Stimulated activated CD8-positive, alpha-beta memory T cell treated with anti-CD3 and anti-CD28 coated beads, Interleukin-12 subunit alpha, Interleukin-12 subunit beta, amount 100 ng/mL, for 24 hours (primary cell): ENCODE measurements around the gene MFN2.
"Not testable (repeated sequence)": the region's sequence is repeated elsewhere in the genome, so short reads cannot be mapped to it uniquely, and the experiment has no call there.

Source experiments
- DNase-seq: peaks from one replicate; pipeline ENCODE4 v3.0.0-alpha.2; 2020; ENCODE audit errors: extremely low read depth

MFN2 gene

DNA sequence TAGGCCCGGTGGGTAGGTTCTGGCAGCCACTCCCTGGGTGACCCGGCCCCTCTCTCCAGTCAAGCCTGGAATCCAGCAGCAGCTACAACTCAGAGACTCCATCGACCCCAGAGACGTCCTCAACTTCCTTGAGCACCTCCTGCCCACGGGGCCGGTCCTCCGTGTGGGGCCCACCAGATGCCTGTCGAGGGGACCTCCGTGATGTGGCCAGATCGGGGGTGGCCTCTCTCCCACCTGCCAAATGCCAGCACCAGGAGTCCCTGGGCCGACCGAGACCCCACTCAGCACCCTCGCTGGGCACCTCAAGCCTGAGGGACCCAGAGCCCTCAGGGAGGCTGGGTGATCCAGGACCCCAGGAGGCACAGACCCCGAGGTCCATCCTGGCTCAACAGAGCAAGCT, 41.8 kb downstream of the MFN2 start:
- DNase-seq, result no peak

DNA sequence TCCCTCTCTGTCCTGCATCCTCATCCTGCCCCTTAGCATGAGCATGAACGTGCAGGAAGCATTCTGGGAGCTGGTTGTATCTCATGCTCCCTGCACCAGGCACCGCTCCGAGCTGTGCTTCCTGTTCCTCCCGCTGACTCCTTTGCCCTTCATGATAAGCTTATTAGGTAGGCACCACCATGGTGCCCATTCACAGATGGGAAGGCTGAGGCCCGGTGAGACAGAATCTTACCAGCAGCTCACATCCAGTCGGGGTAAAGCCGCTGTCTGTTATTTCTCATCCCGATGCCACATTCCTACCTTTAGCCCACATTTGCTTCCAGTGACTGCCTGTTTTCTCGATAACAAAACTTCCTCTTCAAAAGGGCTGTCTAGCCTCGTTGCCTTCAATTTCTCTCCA, 46.3 kb downstream of the MFN2 start:
- DNase-seq, result no peak

DNA sequence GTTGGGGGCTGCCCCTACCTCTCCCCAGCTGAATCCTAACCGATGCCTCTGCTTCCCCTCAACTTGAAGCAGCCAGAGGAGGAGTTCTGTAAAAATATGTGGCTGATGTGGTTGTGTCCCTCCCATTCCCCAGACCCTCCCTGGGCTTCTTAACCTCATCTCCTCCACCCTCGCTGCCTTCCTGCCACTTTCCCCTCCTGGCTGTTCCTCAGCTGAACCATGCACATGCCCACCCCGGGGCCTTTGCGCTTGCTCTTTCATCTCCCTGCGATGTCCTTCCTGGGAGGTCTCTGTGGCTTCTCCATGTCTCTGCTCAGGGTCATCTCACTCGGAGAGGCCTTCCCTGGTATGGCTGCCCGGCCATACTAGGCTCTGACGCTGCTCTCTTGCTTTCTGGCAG, 48.0 kb downstream of the MFN2 start:
- no peak for DNase-seq

DNA sequence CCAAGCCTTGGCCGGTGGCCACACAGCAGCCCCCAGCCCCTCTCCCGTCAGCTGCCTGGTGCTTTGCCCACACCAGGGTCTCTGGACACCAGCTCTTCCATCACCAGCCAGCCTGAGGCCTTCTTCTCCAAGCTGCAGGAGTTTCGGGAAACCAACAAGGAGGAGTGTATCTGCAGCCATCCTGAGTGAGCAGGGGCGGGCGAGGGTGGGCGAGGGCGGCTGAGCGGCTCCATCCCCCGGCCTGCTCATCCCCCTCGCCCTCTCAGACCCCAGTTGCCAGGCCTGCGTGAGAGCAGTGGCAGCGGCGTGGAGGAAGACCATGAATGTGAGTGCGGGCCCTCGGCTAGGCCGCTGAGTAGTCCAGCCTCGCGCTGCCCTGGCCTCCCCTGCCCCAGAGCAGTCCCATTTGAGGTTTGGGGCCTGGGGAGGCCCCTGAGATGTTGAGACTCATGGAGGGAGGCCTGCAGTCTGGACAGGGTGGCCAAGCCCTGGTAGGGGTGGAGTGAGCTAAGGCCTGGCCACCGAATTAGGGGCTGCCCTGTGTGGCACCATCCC, 48.8 kb downstream of the MFN2 start:
- DNase-seq, result no peak

DNA sequence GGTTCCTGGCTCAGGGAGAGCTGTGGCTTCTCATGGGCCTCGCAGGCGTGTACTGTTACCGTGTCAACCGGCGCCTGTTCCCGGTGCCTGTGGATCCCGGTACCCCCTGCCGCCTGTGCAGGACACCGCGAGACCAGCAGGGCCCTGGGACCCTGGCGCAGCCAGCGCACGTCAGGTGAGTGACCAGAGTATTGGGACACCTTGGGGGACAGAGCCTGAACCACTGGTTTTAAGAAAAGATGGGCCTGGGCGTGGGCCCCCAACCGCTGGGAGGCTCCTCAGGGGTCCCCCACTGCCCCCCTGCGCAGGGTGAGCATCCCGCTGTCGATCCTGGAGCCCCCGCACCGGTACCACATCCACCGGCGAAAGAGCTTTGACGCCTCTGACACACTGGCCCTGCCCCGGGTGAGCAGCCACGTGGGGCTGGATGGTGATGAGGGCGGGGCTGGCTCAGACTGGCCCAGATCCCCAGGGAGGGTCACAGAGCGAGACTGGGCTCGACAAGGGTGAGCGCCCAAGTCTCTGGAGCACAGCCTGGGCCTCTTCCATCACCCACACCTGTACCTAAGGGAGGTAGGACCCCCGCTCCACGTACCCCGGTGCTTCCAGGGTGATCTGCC, 49.6 kb downstream of the MFN2 start:
- DNase-seq, result no peak

DNA sequence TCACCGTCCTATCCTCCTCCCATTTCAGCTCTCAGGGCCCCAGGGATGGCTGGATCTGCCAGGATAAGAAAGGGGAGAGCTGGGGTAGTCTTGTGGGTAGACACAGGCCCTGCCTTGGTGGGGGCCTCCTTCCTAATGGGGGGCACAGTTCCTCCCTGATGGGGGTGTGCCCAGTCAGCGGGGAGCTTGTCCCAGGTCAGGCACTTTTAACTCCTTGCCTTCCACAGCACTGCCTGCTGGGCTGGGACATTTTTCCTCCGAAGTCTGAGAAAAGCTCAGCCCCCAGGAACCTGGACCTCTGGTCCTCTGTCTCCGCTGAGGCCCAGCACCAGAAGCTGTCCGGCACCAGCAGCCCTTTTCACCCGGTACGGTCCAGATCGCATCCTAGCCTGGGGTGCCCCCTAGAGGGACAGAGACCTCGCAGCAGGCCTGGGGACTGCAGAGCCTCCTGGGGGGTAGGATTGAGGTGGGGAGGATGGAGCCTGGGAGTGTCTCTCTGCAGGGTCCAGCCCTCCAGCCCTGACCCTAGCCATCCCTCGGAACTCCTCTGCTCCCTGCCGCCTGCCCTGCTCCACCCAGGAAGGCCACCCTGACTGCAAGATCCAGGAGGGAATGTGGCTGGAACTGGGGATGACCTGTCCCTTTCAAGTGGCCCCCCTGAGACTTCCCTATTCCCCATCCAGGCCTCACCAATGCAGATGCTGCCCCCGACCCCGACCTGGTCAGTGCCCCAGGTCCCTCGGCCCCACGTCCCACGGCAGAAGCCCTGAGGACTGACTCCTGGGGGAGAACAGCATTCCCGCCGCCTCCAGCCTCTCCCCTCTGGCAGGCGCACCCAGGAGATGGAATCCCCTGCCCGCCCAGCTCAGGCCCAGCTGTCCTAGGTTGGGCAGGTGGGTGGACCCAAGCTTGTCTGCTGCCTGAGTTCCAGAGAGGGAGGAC, 51.1 kb downstream of the MFN2 start:
- DNase-seq, result no peak

DNA sequence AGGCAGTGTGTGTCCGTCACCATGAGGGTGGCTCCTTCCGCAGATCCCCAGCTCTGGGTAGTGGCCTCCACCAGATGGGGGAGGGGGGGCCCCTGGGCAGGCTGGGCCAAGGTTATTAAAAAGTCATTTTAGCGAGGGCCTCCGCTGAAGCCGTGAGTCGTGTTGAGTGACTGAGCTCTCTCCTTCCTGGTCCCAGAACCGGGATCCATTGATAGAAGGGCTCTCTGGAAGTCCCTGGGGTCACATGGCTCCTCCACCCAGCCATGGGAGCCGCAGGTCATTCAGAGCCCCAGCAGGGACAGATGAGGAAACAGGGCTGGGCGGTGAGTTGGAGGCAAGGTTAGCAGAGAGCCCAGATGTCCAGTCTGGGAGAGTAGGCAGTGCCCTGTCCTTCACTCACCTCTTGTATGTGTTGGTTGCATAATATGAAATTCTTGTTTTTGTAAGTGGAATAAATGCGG, 51.9 kb downstream of the MFN2 start:
- no peak for DNase-seq

DNA sequence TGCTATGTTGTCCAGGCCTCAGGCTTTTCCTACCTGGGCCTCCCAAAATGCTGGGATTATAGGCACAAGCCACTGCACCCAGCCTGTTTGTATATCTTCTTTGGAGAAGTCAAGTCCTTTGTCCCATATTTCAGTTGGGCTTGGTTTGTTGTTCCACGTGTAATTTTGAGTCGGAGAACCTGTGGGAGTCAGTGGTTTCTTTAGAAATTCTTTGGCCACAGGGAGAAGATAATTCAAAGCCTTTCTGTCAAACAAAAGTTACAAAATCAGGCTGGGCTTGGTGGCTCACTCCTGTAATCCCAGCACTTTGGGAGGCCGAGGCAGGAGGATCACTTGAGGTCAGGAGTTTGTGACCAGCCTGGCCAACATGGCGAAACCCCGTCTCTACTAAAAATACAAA, 53.2 kb downstream of the MFN2 start:
- not testable (repeated sequence) for DNase-seq

DNA sequence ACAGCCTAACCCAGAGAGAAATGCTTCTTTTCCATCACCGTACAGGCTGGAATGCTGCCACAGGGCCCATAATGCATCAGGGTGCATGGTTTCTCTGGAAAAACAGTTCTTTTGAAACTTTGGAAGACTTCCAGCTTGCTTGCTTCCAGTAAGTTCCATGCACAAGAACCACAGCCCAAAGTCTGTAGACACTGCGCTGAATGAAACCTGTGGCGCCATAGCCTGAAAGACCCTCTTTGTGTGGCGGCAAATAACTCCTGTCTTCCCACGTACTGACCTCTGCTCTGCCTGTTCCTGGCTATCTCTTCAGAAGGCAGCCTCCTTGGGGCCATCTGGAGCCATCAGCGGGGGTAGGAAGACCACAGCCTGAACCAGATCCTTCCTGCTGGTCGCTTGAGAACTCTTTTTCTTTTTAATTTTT, 54.1 kb downstream of the MFN2 start:
- DNase-seq, result no peak

DNA sequence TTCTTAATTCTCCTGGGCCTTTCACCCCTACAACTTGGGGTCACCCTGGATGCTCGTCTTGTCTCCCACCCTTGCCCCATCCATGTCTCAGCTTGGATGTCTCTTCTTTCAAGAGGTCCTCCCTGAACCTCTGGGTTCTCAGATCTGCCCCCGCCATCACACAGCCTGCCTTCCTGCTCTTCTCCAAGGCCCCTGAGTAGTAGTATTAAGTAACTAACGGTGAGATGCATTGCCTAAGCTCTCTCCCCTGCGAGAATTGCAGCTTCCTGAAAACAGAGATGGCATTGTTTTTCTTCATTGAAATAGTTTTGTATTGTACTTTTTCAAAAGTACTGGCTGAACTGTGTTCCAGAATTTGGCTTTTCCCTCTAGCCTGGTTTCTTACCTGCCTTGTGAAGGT, 55.1 kb downstream of the MFN2 start:
- DNase-seq, result no peak

DNA sequence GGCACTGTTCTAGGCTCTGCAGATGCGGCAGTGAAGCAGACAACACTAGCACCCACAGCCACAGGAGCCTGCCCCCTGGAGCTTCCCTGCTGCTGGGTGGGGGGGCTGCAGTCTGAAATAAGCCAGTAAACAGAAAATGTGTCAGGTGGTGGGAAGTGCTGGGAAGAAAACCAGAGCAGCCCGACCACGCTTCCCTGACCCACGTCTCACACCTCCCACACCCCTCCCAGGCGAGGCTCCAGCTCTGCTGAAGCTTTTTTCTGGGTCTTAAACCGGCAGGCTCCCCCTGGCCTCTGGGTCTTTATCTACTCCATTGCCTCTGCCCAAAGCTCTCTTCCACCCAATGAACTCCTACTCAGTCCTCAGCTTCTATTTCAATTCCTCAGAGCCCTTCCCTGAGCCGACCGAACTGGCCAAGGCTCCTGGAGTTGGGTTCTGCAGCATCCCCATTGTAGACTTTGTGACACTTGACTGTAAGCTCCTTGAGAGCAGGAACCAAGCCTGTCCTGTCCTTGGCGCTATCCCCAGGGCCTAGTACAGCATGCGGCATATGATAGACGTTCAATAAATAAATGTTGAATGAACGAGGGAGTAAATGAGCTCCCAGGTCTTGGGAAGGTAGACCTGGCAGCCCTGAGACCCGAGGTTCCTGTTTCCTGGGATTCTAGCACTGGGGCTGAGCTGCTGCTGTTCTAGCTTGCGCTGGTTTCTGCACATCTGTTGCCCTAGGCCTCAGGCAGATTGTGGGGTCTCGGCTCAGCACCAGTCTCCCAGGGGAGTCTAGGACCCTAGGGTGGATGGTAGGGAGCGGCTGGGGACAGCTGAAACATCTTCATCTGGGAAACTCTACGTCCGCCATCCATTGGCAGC, 57.5 kb downstream of the MFN2 start:
- DNase-seq, result no peak

DNA sequence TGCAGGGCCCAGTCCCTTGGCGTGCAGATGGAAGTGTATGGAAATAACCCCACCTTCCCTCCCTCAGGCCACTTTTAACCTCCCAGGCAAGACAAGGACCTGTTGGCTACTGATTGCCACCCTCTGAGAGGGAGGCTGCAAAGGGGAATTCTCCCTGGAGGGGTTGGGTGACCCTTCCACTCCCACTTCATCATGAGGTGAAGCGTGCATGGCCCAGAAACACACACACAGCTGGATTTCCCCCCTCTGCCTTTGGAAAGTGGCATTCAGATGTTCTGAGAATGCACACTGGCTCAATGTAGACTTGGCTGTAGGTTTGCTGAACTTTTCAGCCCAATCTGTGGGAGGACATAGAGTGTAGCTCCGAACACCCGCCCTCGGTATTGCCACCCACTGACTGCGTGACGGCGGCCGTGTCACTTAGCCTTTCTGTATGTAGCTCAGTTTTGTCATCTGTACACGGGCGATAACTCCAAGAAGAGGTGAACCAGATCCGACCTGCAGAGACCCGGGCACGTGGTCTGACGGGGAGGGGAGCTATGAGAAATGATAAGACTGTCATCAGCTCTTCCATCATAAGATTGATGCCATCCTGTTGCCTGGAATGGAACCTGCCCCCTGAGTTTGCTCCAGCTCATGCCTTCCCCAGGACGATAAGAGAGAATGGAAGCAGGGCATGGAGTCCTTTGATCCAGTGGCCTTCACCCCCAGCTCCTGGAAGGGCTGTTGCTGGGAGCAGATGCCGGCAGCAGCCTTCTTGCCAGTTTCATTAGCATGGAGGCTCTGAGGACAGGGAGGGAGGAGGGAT, 58.3 kb downstream of the MFN2 start:
- no peak for DNase-seq

DNA sequence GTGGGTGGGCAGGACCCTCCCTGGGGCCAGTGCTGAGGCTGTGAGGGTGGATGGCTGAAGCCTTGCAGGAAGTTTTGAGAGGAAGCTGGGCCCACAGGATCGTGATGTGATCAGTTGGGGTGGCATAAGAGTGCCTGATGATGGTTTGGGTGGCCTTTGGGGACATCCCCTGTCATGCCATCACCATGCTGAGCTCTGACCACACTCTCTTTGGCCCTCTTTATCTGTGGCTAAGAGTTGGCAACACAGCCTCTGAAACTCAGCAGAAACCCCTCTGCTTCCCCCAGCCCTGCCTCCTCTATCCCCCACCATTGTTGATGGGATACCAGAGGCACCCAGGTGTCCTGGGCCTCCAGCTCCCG, 58.9 kb downstream of the MFN2 start:
- no peak for DNase-seq

DNA sequence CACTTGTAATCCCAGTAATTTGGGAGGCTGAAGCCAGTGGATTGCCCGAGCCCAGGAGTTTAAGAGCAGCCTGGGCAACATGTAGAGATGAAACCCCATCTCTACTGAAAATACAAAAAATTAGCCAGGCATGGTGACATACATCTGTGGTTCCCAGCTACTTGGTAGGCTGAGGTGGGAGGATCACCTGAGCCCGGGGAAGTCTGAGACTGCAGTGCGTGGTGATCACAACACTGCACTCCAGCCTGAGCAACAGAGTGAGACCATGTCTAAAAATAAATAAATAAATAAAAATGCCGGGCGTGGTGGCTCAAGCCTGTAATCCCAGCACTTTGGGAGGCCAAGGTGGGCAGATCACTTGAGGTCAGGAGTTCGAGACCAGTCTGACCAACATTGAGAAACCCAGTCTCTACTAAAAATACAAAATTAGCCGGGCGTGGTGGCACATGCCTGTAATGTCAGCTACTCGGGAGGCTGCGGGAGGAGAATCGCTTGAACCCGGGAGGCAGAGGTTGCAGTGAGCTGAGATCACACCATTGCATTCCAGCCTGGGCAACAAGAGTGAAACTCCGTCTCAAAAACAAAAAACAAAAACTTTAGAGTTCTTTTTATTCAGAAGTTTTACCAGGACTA, 59.7 kb downstream of the MFN2 start:
- DNase-seq, result not testable (repeated sequence)

DNA sequence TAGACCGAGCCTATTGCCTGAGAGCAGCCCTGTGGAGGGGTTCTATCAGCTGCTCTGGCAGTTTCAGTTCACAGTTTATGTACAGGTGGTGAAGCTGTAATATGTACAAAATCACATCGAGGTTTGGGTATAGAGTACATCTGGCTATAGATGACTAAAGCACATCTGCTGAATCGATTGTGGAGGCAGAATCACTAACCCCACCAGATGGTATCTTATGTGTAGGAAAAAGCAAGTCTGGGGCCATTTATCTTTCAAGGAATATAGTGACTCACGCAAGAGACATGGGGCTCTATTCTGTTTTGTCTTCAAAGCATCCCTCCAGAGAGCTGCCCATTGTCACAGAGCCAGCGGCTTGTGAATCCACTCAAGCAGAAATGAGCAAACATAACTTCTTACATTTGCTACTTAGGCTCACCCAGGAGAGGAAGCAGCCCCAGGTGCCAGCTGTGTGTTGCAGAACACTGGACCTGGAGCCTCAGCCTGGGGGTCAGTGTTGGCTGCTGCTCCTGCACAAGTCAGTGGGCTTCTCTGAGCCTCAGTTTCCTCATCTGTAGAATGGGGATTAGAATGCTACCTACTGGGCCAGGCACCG, 60.3 kb downstream of the MFN2 start:
- no peak for DNase-seq

DNA sequence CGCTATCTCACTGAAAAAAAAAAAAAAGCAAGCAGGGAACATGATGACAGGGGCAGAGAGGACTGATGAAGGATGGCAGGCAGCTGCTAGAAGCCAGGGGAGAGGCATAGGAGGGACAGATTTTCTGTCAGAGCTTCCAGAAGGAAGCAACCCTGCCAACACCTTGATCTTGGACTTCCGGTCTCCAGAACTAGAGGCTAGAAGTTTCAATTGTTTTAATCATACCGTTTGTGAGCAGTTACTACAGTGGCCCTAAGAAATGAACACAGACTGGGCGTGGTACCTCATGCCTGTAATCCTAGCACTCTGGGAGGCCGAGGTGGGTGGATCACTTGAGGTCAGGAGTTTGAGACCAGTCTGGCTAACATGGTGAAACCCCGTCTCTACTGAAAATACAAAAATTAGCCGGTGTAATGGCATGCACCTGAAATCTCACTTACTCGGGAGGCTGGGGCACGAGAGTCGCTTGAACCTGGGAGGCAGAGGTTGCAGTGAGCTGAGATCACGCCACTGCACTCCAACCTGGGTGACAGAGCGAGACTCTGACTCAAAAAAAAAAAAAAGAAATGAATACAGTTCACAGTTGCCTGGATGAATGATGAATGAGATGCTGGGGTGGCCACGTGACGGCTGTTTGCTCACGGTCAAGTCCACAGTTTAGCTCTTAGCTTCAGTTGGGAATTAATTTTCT, 64.1 kb downstream of the MFN2 start:
- DNase-seq, result not testable (repeated sequence)

DNA sequence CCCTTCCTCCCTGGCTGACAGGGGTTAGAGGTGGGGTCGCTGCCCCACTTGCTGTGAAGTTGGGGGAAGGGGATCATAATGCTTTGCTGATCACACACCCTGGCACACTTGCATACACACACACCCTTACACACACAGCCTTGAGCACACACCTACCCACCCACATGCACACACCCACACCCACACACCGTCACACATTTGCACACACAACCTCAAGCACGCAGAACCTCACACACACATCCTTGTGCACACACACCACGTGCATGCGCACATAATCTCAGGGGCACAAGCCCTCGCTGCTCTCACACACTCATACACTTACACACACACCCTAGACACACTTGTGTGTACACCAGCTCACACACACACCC, 66.5 kb downstream of the MFN2 start:
- DNase-seq, result no peak

DNA sequence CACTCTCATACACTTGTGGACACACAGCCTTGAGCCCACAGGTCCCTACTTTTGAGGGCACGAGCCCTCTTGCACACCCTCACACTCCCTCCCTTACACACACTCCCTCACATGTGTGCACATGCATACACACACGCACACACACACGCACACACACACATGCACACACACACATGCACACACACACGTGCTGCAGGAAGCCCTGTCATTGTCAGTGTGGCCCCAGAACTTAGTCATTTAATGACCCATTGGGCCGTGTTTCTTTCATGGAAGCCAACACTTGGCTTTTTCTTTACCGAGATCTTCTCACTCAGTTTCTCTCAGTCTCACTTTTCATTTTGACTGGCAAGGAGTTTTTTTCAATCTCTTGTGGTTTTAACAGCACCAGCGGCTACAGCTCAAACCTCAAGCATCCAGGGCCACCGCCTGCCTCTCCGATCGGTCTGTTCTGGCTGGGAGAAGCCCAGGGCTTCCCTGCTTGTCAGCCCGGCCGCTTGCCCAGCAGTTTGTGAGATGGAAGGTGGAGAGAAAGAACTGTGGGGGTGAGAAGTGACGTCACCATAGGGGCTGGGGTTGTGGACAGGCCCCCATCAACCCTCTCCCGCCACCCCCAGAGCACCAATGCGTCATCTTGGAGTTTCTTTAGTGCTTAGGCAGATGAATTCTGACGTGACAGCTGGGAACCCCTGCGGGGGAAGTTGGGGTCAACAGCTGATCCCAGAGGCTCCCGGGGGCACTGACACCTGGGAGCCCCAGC, 67.1 kb downstream of the MFN2 start:
- peak; percentile 50 for DNase-seq

DNA sequence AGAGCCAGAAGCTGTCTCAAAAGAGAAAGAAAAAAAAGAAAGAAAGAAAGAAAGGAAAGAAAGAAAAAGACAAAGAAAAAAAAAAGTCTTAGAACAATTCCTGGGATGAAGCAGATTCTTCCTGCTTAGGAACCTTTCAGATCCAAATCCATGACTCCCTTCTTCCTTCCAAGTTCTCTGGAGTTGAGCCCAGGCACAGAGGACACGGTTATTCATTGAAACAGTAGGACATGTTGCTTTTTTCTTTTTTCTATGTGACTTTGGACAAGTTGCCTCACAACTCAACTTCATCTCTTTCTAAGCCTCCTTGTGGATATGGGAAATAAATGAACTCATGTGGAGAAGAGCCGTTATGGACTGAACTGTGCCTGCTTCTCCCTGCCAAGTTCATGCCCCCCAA, 68.1 kb downstream of the MFN2 start:
- no peak for DNase-seq
